HEK293 (cell line): ENCODE data around the gene ILKAP.

ENCODE experiments used
- CTCF ChIA-PET: fragments of 350-600 bp; formaldehyde crosslinking; extraction: SDS; loops from one replicate; lab custom pipeline; 2021; ENCODE audit warnings: antibody characterized with exemption; lab: Yijun Ruan, JAX
- POLR2A ChIA-PET: fragments of 300-600 bp; formaldehyde crosslinking; extraction: SDS; loops from one replicate; lab custom pipeline; 2020; ENCODE audit warnings: antibody characterized with exemption, inconsistent platforms; lab: Yijun Ruan, JAX
- H3K27ac ChIP-seq: fragments of 200-500 bp; sonication (Bioruptor generic); 2 replicates; pipeline ENCODE4 v1.5.1; 2014; ENCODE audit warnings: low read depth, low read length, control low read depth, inconsistent platforms; ENCODE audit errors: extremely low read depth
- H3K36me3 ChIP-seq, 2 experiments: fragments of 200-500 bp in 1 of 2; sonication (Bioruptor generic) in 1 of 2; 1 replicate in 1 of 2; 2 replicates in 1 of 2; pipeline ENCODE4 v1.5.1; 2014 to 2017; ENCODE audit warnings: inconsistent platforms in 2 of 2, low read length in 2 of 2; ENCODE audit not compliant: control insufficient read depth in 2 of 2, insufficient read depth in 1 of 2
- H3K4me1 ChIP-seq: fragments of 200-500 bp; sonication (Bioruptor generic); 2 replicates; pipeline ENCODE4 v1.5.1; 2014; ENCODE audit warnings: mild to moderate bottlenecking, low read length, inconsistent platforms; ENCODE audit not compliant: control insufficient read depth, insufficient read depth
- H3K4me3 ChIP-seq: 2 replicates; pipeline ENCODE4 v1.5.1; 2011; ENCODE audit warnings: low read depth, mild to moderate bottlenecking, control low read depth, low read length, moderate library complexity
- H3K9me3 ChIP-seq: fragments of 200-500 bp; sonication (Bioruptor generic); 2 replicates; pipeline ENCODE4 v1.5.1; 2014; ENCODE audit warnings: low read depth, low read length, inconsistent platforms; ENCODE audit not compliant: control insufficient read depth, insufficient read depth
- PRDM6 ChIP-seq: fragments of 450-650 bp; formaldehyde crosslinking; IDR thresholded peaks from 2 replicates; pipeline ENCODE4 v1.5.1; 2017; ENCODE audit warnings: missing biosample characterization, missing genetic modification characterization
- ZNF114 ChIP-seq: fragments of 450-650 bp; formaldehyde crosslinking; IDR thresholded peaks from 2 replicates; pipeline ENCODE4 v1.5.0; 2017; ENCODE audit warnings: missing biosample characterization, missing genetic modification characterization
- ZNF133 ChIP-seq: fragments of 450-650 bp; formaldehyde crosslinking; IDR thresholded peaks from 2 replicates; pipeline ENCODE4 v1.5.1; 2016; ENCODE audit warnings: missing biosample characterization, missing genetic modification characterization
- ZNF155 ChIP-seq: fragments of 450-650 bp; formaldehyde crosslinking; IDR thresholded peaks from 2 replicates; pipeline ENCODE4 v1.5.1; 2016; ENCODE audit warnings: missing biosample characterization, missing genetic modification characterization
- ZNF214 ChIP-seq: fragments of 450-650 bp; formaldehyde crosslinking; IDR thresholded peaks from 2 replicates; pipeline ENCODE4 v1.5.1; 2017; ENCODE audit warnings: missing biosample characterization, mild to moderate bottlenecking, missing genetic modification characterization, borderline replicate concordance
- ZNF23 ChIP-seq: fragments of 450-650 bp; formaldehyde crosslinking; IDR thresholded peaks from 2 replicates; pipeline ENCODE4 v1.5.1; 2016; ENCODE audit warnings: missing biosample characterization, missing genetic modification characterization, borderline replicate concordance
- ZNF24 ChIP-seq: fragments of 450-650 bp; formaldehyde crosslinking; IDR thresholded peaks from 2 replicates; pipeline ENCODE4 v1.5.1; 2016; ENCODE audit warnings: missing biosample characterization, missing genetic modification characterization
- ZNF280D ChIP-seq: fragments of 450-650 bp; formaldehyde crosslinking; IDR thresholded peaks from 2 replicates; pipeline ENCODE4 v1.5.1; 2016; ENCODE audit warnings: missing biosample characterization, missing genetic modification characterization
- ZNF354C ChIP-seq: fragments of 450-650 bp; formaldehyde crosslinking; IDR thresholded peaks from 2 replicates; pipeline ENCODE4 v1.5.1; 2016; ENCODE audit warnings: missing biosample characterization, missing genetic modification characterization, low read depth, borderline replicate concordance
- ZNF366 ChIP-seq: fragments of 450-650 bp; formaldehyde crosslinking; conservative IDR thresholded peaks from 2 replicates; pipeline ENCODE4 v1.5.1; 2016; ENCODE audit warnings: missing biosample characterization, missing genetic modification characterization
- ZNF518A ChIP-seq: fragments of 450-650 bp; formaldehyde crosslinking; conservative IDR thresholded peaks from 2 replicates; pipeline ENCODE4 v1.5.1; 2016; ENCODE audit warnings: low read depth, missing biosample characterization, missing genetic modification characterization
- ZNF529 ChIP-seq: fragments of 450-650 bp; formaldehyde crosslinking; IDR thresholded peaks from 2 replicates; pipeline ENCODE4 v1.5.1; 2017; ENCODE audit warnings: missing genetic modification characterization, missing biosample characterization; ENCODE audit not compliant: insufficient replicate concordance
- ZNF555 ChIP-seq: fragments of 450-650 bp; formaldehyde crosslinking; conservative IDR thresholded peaks from 2 replicates; pipeline ENCODE4 v1.5.1; 2017; ENCODE audit warnings: missing biosample characterization, mild to moderate bottlenecking, missing genetic modification characterization, inconsistent platforms
- ZNF670 ChIP-seq: fragments of 450-650 bp; formaldehyde crosslinking; IDR thresholded peaks from 2 replicates; pipeline ENCODE4 v1.5.1; 2016; ENCODE audit warnings: missing biosample characterization, missing genetic modification characterization, low read depth
- ZNF677 ChIP-seq: fragments of 450-650 bp; IDR thresholded peaks from 2 replicates; pipeline ENCODE4 v1.5.0; 2018; ENCODE audit warnings: missing biosample characterization, mild to moderate bottlenecking, missing genetic modification characterization, moderate library complexity
- ZNF785 ChIP-seq: fragments of 450-650 bp; formaldehyde crosslinking; IDR thresholded peaks from 2 replicates; pipeline ENCODE4 v1.5.1; 2016; ENCODE audit warnings: missing biosample characterization, missing genetic modification characterization

ILKAP gene

GRCh38 chr2:238174291-238174690 lies 29.2 kb downstream of the ILKAP start (continued):
- TF ChIP-seq PRDM6 (no peak), ZNF555 (no peak), ZNF785 (tag by site-specific recombination) (no peak)

GRCh38 chr2:238173692-238174091 lies 29.8 kb downstream of the ILKAP start:
- CTCF ChIA-PET, result interaction anchor here (0.7 kb wide), 1 partner anchor 12 kb away, joined by 3 read pairs; no protein-coding TSS in a partner anchor
- no peak for TF ChIP-seq ZNF214 (tag by site-specific recombination)
- no peak for TF ChIP-seq ZNF280D (tag by site-specific recombination)
- no peak for TF ChIP-seq ZNF529 (tag by site-specific recombination)
- TF ChIP-seq ZNF133 (tag by site-specific recombination), result no peak
- Histone ChIP-seq H3K27ac (no peak overlapping the region), H3K4me3 (no peak overlapping the region), H3K36me3 (peaks cover 21 to 94% of the 10 kb centered on the region in 2 experiments), H3K9me3 (no peaks in the 10 kb centered on the region), H3K4me1 (0 out of 2 replicates have a peak, but pooled peaks cover 8% of the 10 kb centered on the region)
- POLR2A ChIA-PET, result no interaction called here

GRCh38 chr2:238172439-238172838 lies 31.1 kb downstream of the ILKAP start:
- 0 out of 2 replicates have a peak, but pooled peaks cover 8% of the 10 kb centered on the region for H3K4me1 ChIP-seq
- TF ChIP-seq ZNF518A (tag by site-specific recombination) (no peak), ZNF677 (tag by site-specific recombination) (no peak), ZNF114 (tag by site-specific recombination) (no peak), ZNF354C (no peak), ZNF155 (tag by site-specific recombination) (no peak), ZNF23 (tag by site-specific recombination) (no peak), ZNF670 (tag by site-specific recombination) (no peak), ZNF24 (tag by site-specific recombination) (no peak), ZNF366 (tag by site-specific recombination) (no peak)
- ChIA-PET POLR2A (no interaction called here), CTCF (no interaction called here)
- no peak overlapping the region for H3K4me3 ChIP-seq
- H3K9me3 ChIP-seq, result no peaks in the 10 kb centered on the region
- H3K36me3 ChIP-seq, result peaks cover 8 to 93% of the 10 kb centered on the region in 2 experiments
- no peak overlapping the region for H3K27ac ChIP-seq
